Trophoblast cell (in vitro differentiated cells and primary cell): ENCODE data around the gene BDH2.

Experiments used
- DNase-seq, 2 donors: peaks; one replicate each; pipeline ENCODE4 v3.0.0-alpha.2; 2016
- H2AFZ ChIP-seq: 2 replicates; pipeline ENCODE4 v1.6.1; 2013; ENCODE audit warnings: low read length, moderate library complexity, mild to moderate bottlenecking; ENCODE audit not compliant: insufficient read depth, poor library complexity
- H2AK5ac ChIP-seq: 2 replicates; pipeline ENCODE4 v1.6.1; 2013; ENCODE audit warnings: mild to moderate bottlenecking, low read length
- H2BK120ac ChIP-seq: 2 replicates; pipeline ENCODE4 v1.6.1; 2013; ENCODE audit warnings: low read length, mild to moderate bottlenecking, moderate library complexity; ENCODE audit not compliant: insufficient read depth, poor library complexity
- H2BK12ac ChIP-seq: 2 replicates; pipeline ENCODE4 v1.6.1; 2013; ENCODE audit warnings: mild to moderate bottlenecking, low read length, moderate library complexity
- H2BK5ac ChIP-seq: 2 replicates; pipeline ENCODE4 v1.6.1; 2013; ENCODE audit warnings: low read length, low read depth, moderate library complexity, mild to moderate bottlenecking; ENCODE audit not compliant: poor library complexity
- H3K14ac ChIP-seq: 2 replicates; pipeline ENCODE4 v1.6.1; 2013; ENCODE audit warnings: mild to moderate bottlenecking, low read length
- H3K18ac ChIP-seq: 2 replicates; pipeline ENCODE4 v1.6.1; 2013; ENCODE audit warnings: mild to moderate bottlenecking, low read length
- H3K23ac ChIP-seq: 2 replicates; pipeline ENCODE4 v1.6.1; 2013; ENCODE audit warnings: low read length
- H3K27ac ChIP-seq: 2 replicates; pipeline ENCODE4 v1.5.1; 2013; ENCODE audit warnings: low read depth, mild to moderate bottlenecking, inconsistent platforms, low read length, moderate library complexity
- H3K27me3 ChIP-seq: 2 replicates; pipeline ENCODE4 v1.6.1; 2013; ENCODE audit warnings: inconsistent platforms, mild to moderate bottlenecking, low read length, moderate library complexity; ENCODE audit not compliant: insufficient read depth
- H3K36me3 ChIP-seq, 2 experiments: 1 replicate in 1 of 2; 2 replicates in 1 of 2; pipeline ENCODE4 v1.6.1; 2013; ENCODE audit warnings: low read length in 2 of 2, mild to moderate bottlenecking in 2 of 2, moderate library complexity in 1 of 2; ENCODE audit not compliant: insufficient read depth in 2 of 2, control insufficient read depth in 1 of 2
- H3K4ac ChIP-seq: 2 replicates; pipeline ENCODE4 v1.6.1; 2013; ENCODE audit warnings: low read depth, mild to moderate bottlenecking, low read length, moderate library complexity
- H3K4me1 ChIP-seq, 2 experiments: 1 replicate in 1 of 2; 2 replicates in 1 of 2; pipeline ENCODE4 v1.6.1; 2013; ENCODE audit warnings: low read length in 2 of 2, mild to moderate bottlenecking in 2 of 2, moderate library complexity in 1 of 2; ENCODE audit not compliant: insufficient read depth in 2 of 2, control insufficient read depth in 1 of 2
- H3K4me2 ChIP-seq: 2 replicates; pipeline ENCODE4 v1.6.1; 2013; ENCODE audit warnings: inconsistent platforms, mild to moderate bottlenecking, low read length, moderate library complexity
- H3K4me3 ChIP-seq: 2 replicates; pipeline ENCODE4 v1.5.1; 2013; ENCODE audit warnings: mild to moderate bottlenecking, low read depth, low read length, inconsistent platforms
- H3K79me1 ChIP-seq: one replicate; pipeline ENCODE4 v1.6.1; 2013; ENCODE audit warnings: low read length
- H3K79me2 ChIP-seq: 2 replicates; pipeline ENCODE4 v1.6.1; 2013; ENCODE audit warnings: low read length, mild to moderate bottlenecking; ENCODE audit not compliant: control insufficient read depth, insufficient read depth, poor library complexity
- H3K9ac ChIP-seq: 2 replicates; pipeline ENCODE4 v1.6.1; 2013; ENCODE audit warnings: mild to moderate bottlenecking, low read length
- H3K9me3 ChIP-seq: 2 replicates; pipeline ENCODE4 v1.6.1; 2013; ENCODE audit warnings: low read depth, mild to moderate bottlenecking, control low read depth, inconsistent platforms, low read length; ENCODE audit not compliant: insufficient read depth
- H4K12ac ChIP-seq: 2 replicates; pipeline ENCODE4 v1.6.1; 2013; ENCODE audit warnings: low read depth, mild to moderate bottlenecking, low read length, moderate library complexity
- H4K8ac ChIP-seq: 2 replicates; pipeline ENCODE4 v1.6.1; 2013; ENCODE audit warnings: low read depth, mild to moderate bottlenecking, low read length, moderate library complexity
- H4K91ac ChIP-seq: one replicate; pipeline ENCODE4 v1.6.1; 2013; ENCODE audit warnings: low read depth, mild to moderate bottlenecking, low read length, moderate library complexity
- WGBS: extraction: QIAGEN DNeasy Blood & Tissue Kit; methylation state at CpG from one replicate; pipeline ENCODE4 v1.1.7; 2013; ENCODE audit warnings: missing lambda C conversion rate; ENCODE audit not compliant: insufficient read length, insufficient coverage; ENCODE audit errors: extremely low coverage; 5-methylcytosine and 5-hydroxymethylcytosine counted together

The BDH2 gene

GRCh38 chr4:103067841-103068547 is 31.6 kb downstream of the BDH2 start:
- no peak overlapping the region for H2AK5ac ChIP-seq

GRCh38 chr4:103060453-103061148 is 39.0 kb downstream of the BDH2 start:
- Histone ChIP-seq H3K18ac (no peak overlapping the region), H4K8ac (no peak overlapping the region), H3K79me1 (no peaks in the 10 kb centered on the region), H3K4ac (no peak overlapping the region), H4K12ac (no peak overlapping the region), H3K27ac (no peak overlapping the region), H3K79me2 (no peaks in the 10 kb centered on the region), H3K4me3 (no peak overlapping the region), H3K23ac (no peak overlapping the region), H3K9me3 (no peaks in the 10 kb centered on the region), H2BK5ac (no peak overlapping the region), H3K14ac (no peak overlapping the region), H3K27me3 (no peaks in the 10 kb centered on the region), H3K36me3 (no peaks in the 10 kb centered on the region), H3K9ac (no peak overlapping the region), H3K4me1 (no peaks in the 10 kb centered on the region), H2BK12ac (no peak overlapping the region), H2AK5ac (no peak overlapping the region), H4K91ac (no peak overlapping the region), H2AFZ (no peak overlapping the region), H3K4me2 (no peak overlapping the region), H2BK120ac (no peak overlapping the region)
- no CpG with 5 or more reads among the region's 2 CpGs for WGBS
- no peak for DNase-seq

More at GRCh38 chr4:103067841-103068547, 31.6 kb downstream of the BDH2 start:
- H3K4me2 ChIP-seq = no peak overlapping the region
- no peaks in the 10 kb centered on the region for H3K79me2 ChIP-seq
- no peaks in the 10 kb centered on the region for H3K9me3 ChIP-seq
- H3K9ac ChIP-seq = no peak overlapping the region
- no peaks in the 10 kb centered on the region for H3K79me1 ChIP-seq
- no peak overlapping the region for H3K14ac ChIP-seq
- no CpG with 5 or more reads among the region's 2 CpGs for WGBS
- no peak overlapping the region for H3K18ac ChIP-seq
- no peak overlapping the region for H3K27ac ChIP-seq
- no peak overlapping the region for H4K12ac ChIP-seq
- no peaks in the 10 kb centered on the region for H3K36me3 ChIP-seq
- H3K27me3 ChIP-seq = no peaks in the 10 kb centered on the region
- peak in 1 of 2 donors; percentile 31 for DNase-seq
- no peaks in the 10 kb centered on the region for H3K4me1 ChIP-seq
- H2AFZ ChIP-seq = no peak overlapping the region
- H4K8ac ChIP-seq = no peak overlapping the region
- no peak overlapping the region for H3K4ac ChIP-seq
- H2BK120ac ChIP-seq = no peak overlapping the region
- H3K4me3 ChIP-seq = no peak overlapping the region
- H2BK12ac ChIP-seq = no peak overlapping the region
- no peak overlapping the region for H3K23ac ChIP-seq
- H4K91ac ChIP-seq = no peak overlapping the region
- H2BK5ac ChIP-seq = no peak overlapping the region

GRCh38 chr4:103054030-103054429 is 45.6 kb downstream of the BDH2 start:
- Histone ChIP-seq H3K36me3 (no peaks in the 10 kb centered on the region), H4K8ac (no peak overlapping the region), H4K12ac (no peak overlapping the region), H2BK120ac (no peak overlapping the region), H3K9ac (no peak overlapping the region), H2BK12ac (no peak overlapping the region), H3K4me1 (no peaks in the 10 kb centered on the region), H3K23ac (no peak overlapping the region), H3K9me3 (no peaks in the 10 kb centered on the region), H2AFZ (no peak overlapping the region), H2BK5ac (no peak overlapping the region), H3K27ac (no peak overlapping the region), H4K91ac (no peak overlapping the region), H2AK5ac (no peak overlapping the region), H3K79me1 (no peaks in the 10 kb centered on the region), H3K18ac (no peak overlapping the region), H3K79me2 (no peaks in the 10 kb centered on the region), H3K4me2 (no peak overlapping the region), H3K14ac (no peak overlapping the region), H3K4me3 (no peak overlapping the region), H3K4ac (no peak overlapping the region), H3K27me3 (no peaks in the 10 kb centered on the region)
- no peak for DNase-seq
- WGBS = no CpG with 5 or more reads among the region's 3 CpGs

- Histone ChIP-seq H2AFZ (no peak overlapping the region), H3K79me2 (no peaks in the 10 kb centered on the region), H3K23ac (no peak overlapping the region), H2BK120ac (no peak overlapping the region), H3K4me3 (no peak overlapping the region), H3K79me1 (no peaks in the 10 kb centered on the region), H2AK5ac (no peak overlapping the region), H3K4me1 (no peaks in the 10 kb centered on the region), H2BK5ac (no peak overlapping the region), H3K36me3 (no peaks in the 10 kb centered on the region), H3K9me3 (no peaks in the 10 kb centered on the region), H4K91ac (no peak overlapping the region), H4K8ac (no peak overlapping the region), H3K14ac (no peak overlapping the region), H2BK12ac (no peak overlapping the region), H4K12ac (no peak overlapping the region), H3K4me2 (no peak overlapping the region), H3K4ac (no peak overlapping the region), H3K27me3 (no peaks in the 10 kb centered on the region), H3K18ac (no peak overlapping the region), H3K9ac (no peak overlapping the region), H3K27ac (no peak overlapping the region)
- DNase-seq = no peak
- no CpG with 5 or more reads among the region's 3 CpGs for WGBS
Observed at GRCh38 chr4:103052779-103053178, 46.9 kb downstream of the BDH2 start.
